ENCODE data around the gene CALB2. TPM values are rescaled to one million over a fixed set of nuclear protein-coding genes. Genes with fewer than 3 reads are reported as not detected.
"Not testable (repeated sequence)": the region's sequence is repeated elsewhere in the genome, so short reads cannot be mapped to it uniquely, and the experiment has no call there.

Gene CALB2
- not detected for polyA plus RNA-seq

GRCh38 chr16:71358464-71358998 lies at the start of gene CALB2:
CALB2 (plus strand) TSS chr16:71358723; CDS start chr16:71358793, 70 bp downstream.
- H3K4me3 Mint-ChIP-seq: peak within 1 kb of the TSS in 2 of 4 donors; percentile 8 to 75
- no peaks in the 10 kb centered on the region for H3K36me3 Mint-ChIP-seq
- H3K27ac Mint-ChIP-seq: no peak within 1 kb of the TSS
- peaks cover 8% of the 10 kb centered on the region for H3K27me3 Mint-ChIP-seq
- H3K9me3 Mint-ChIP-seq: no peaks in the 10 kb centered on the region
- peaks cover 0 to 3% (median 2%) of the 10 kb centered on the region in 3 donors for H3K4me1 Mint-ChIP-seq

- Mint-ChIP-seq H3K36me3 (no peaks in the 10 kb centered on the region), H3K27me3 (peaks cover 14% of the 10 kb centered on the region), H3K9me3 (no peaks in the 10 kb centered on the region), H3K4me1 (no peaks in the 10 kb centered on the region), H3K27ac (no peak overlapping the region), H3K4me3 (no peak overlapping the region)
Measured at GRCh38 chr16:71311553-71312158, 46.9 kb upstream of the CALB2 start.

DNA sequence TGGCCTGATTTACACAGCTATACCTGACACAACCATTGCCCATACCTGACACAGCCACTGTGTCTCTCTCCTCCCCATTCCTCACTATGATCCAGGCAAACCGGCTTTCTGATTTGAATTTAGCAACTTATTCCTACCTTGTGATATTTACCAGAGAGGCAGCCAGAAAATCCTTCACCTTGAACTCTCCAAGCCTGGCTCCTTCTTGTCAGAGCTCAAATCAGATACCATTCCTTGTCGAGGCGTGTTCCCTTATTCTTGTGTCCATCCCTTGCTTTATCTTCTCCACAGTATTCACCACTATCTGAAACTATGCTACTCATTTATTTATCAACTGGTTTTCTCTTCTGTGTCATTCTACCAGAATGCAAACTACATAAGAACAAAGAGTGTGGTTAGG lies 44.9 kb upstream of the CALB2 start:
- not testable (repeated sequence) for H3K36me3 Mint-ChIP-seq, H3K4me3 Mint-ChIP-seq, H3K27ac Mint-ChIP-seq, H3K4me1 Mint-ChIP-seq, H3K9me3 Mint-ChIP-seq
- peaks cover 16% of the 10 kb centered on the region for H3K27me3 Mint-ChIP-seq

- no peaks in the 10 kb centered on the region for H3K4me1 Mint-ChIP-seq
- no peaks in the 10 kb centered on the region for H3K9me3 Mint-ChIP-seq
- no peaks in the 10 kb centered on the region for H3K36me3 Mint-ChIP-seq
- H3K27ac Mint-ChIP-seq: peak overlapping the region in 1 of 3 donors; percentile 10
- peaks cover 13% of the 10 kb centered on the region for H3K27me3 Mint-ChIP-seq
- H3K4me3 Mint-ChIP-seq: no peak overlapping the region
Measured at GRCh38 chr16:71315269-71315668, 43.3 kb upstream of the CALB2 start.

DNA sequence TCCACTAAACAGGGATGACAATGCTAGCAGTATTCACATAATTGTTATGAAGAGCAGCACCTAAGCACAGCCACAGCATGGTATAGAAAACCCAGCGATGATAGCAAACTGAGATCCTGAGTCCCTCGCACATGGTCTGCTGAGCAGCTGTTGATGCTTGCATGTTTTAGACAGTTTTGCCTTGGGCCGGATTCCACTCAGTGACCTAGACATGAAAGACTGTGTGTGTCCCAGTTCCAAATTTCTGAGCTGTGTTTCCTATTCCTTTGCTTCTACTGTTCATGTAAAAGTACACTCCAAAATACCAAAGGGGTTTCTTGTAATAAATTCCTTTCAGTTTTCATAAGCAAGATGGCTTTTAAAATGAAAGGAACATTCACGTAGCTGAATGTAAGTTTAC lies 38.5 kb upstream of the CALB2 start:
- Mint-ChIP-seq H3K4me1 (no peaks in the 10 kb centered on the region), H3K27me3 (peaks cover 4% of the 10 kb centered on the region), H3K36me3 (no peaks in the 10 kb centered on the region), H3K27ac (no peak overlapping the region), H3K9me3 (no peaks in the 10 kb centered on the region), H3K4me3 (no peak overlapping the region)

DNA sequence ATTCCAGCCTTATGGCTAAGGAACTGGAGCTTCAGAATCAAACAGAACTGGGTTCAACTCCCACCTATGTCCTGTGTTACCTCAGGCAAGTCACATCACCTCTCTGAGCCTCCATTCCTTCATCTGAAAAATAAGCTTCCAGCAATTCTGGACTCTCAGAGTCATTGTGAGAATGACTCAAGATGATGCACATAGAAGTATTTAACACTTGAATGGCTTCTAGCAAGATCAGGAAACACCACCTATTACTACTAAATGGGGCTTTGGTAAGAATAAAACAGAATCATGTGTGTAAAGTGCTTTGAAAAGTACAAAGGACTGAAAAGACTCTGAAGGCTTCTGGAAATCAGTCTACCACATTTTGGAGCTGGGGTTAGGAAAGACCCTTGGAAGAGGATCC lies 30.8 kb upstream of the CALB2 start:
- Mint-ChIP-seq H3K4me3 (no peak overlapping the region), H3K27ac (no peak overlapping the region), H3K9me3 (peaks cover 3 to 13% (median 4%) of the 10 kb centered on the region in 3 donors)

GRCh38 chr16:71328151-71328550 lies 30.4 kb upstream of the CALB2 start:
- no peak overlapping the region for H3K27ac Mint-ChIP-seq
- H3K4me1 Mint-ChIP-seq: no peaks in the 10 kb centered on the region
- peaks cover 5% of the 10 kb centered on the region for H3K27me3 Mint-ChIP-seq
- no peak overlapping the region for H3K4me3 Mint-ChIP-seq
- no peaks in the 10 kb centered on the region for H3K36me3 Mint-ChIP-seq
- H3K9me3 Mint-ChIP-seq: peaks cover 3 to 13% (median 4%) of the 10 kb centered on the region in 3 donors

More for the DNA sequence above, 30.8 kb upstream of the CALB2 start:
- Mint-ChIP-seq H3K36me3 (no peaks in the 10 kb centered on the region), H3K4me1 (no peaks in the 10 kb centered on the region), H3K27me3 (peaks cover 5% of the 10 kb centered on the region)

- peaks cover 13% of the 10 kb centered on the region for H3K27me3 Mint-ChIP-seq
- H3K4me1 Mint-ChIP-seq: no peaks in the 10 kb centered on the region
- peaks cover 0 to 9% (median 2%) of the 10 kb centered on the region in 3 donors for H3K9me3 Mint-ChIP-seq
- no peak overlapping the region for H3K27ac Mint-ChIP-seq
- no peak overlapping the region for H3K4me3 Mint-ChIP-seq
- H3K36me3 Mint-ChIP-seq: peaks cover 3% of the 10 kb centered on the region
Measured at GRCh38 chr16:71337631-71338030, 20.9 kb upstream of the CALB2 start.

- Mint-ChIP-seq H3K4me1 (no peaks in the 10 kb centered on the region), H3K9me3 (peaks cover 0 to 9% (median 2%) of the 10 kb centered on the region in 3 donors), H3K4me3 (no peak overlapping the region), H3K36me3 (peaks cover 3% of the 10 kb centered on the region), H3K27me3 (peaks cover 13% of the 10 kb centered on the region), H3K27ac (no peak overlapping the region)
Measured at GRCh38 chr16:71338193-71338592, 20.3 kb upstream of the CALB2 start.

DNA sequence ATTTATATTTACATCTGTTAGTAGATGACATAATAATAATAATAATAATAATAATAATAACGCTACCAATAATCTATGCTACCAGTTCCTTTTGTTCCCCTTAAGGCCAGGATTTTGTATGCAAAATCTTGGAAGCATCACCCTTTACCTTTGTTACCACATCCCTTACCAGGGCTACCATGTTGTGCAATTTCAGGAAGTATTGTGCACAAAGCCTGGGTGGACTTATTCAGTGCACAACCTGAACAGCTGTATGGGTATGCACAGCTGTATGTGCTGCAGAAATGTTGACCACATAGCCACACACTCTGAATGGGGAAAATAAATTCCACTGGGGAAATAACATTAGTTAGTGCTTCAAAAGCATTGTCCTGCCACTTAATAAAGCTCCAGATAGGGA lies 19.9 kb upstream of the CALB2 start:
- peaks cover 0 to 9% (median 2%) of the 10 kb centered on the region in 3 donors for H3K9me3 Mint-ChIP-seq
- H3K27ac Mint-ChIP-seq: no peak overlapping the region
- no peak overlapping the region for H3K4me3 Mint-ChIP-seq
- no peaks in the 10 kb centered on the region for H3K4me1 Mint-ChIP-seq
- H3K27me3 Mint-ChIP-seq: peaks cover 15% of the 10 kb centered on the region
- H3K36me3 Mint-ChIP-seq: peaks cover 3% of the 10 kb centered on the region

DNA sequence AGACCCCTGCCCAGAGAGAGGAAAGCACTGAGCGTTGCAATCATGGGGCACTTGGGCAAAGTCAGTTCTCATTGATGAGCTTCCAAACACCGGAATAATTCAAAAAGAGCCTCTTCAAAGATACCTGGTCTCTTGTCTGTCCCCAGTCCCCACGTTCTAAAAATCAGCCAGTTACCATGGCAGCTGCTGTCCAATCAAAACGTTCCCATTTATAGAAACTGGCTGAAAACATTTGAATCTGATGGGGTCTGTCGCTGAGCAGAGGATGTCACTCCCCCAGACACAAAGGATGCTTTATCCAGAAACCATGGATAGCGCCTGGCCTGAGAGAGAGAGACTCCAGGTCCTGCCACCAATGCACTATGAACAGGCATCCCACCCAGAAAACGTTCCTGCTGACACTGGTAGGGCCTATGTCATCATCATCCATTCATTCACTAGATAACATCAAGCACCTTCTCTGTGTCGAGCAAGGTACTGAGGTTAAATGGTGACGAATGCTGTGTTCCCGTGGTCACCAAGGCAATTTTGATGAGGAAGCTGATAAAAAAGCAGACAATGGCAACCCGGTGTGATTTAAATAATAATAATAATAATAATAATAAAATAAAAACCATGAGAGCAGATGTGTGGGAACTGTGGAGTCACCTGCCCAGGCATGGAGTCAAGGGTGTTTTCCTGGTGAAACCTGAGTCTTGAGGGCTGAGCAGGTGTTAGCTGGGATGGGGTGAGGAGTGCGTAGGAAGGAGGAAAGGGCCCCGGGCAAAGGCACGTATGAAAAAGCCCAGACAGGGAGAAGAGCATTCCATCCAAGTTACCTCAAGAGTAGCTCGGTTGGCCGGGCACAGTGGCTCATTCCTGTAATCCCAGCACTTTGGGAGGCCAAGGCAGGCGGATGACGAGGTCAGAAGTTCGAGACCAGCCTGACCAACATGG lies 19.0 kb upstream of the CALB2 start:
- Mint-ChIP-seq H3K36me3 (peaks cover 3% of the 10 kb centered on the region), H3K27me3 (peaks cover 17% of the 10 kb centered on the region), H3K9me3 (peaks cover 0 to 9% (median 2%) of the 10 kb centered on the region in 3 donors), H3K4me3 (peak overlapping the region in 1 of 4 donors; percentile 17), H3K27ac (no peak overlapping the region), H3K4me1 (no peaks in the 10 kb centered on the region)

DNA sequence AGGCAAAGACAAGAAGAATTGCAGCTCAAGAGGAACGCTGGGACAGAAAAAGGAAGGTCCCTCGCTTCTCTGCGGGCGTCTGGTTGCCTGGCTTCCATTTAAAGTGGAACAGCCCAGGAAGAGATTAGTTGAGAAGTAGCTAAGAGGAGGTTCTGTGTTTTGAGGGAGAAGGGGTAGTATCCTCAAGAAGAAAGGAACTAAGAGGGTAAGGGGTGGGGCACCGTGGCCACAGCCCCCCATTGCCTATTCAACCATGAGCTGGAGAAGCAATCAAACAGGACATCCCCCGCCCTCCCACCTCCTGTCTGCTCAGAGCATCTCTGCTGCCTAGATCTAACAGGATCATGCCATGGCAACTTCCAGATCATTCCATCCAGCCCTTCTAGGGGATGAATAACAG lies 18.1 kb upstream of the CALB2 start:
- H3K27me3 Mint-ChIP-seq: peaks cover 14% of the 10 kb centered on the region
- peaks cover 3% of the 10 kb centered on the region for H3K36me3 Mint-ChIP-seq
- no peak overlapping the region for H3K27ac Mint-ChIP-seq
- H3K4me1 Mint-ChIP-seq: no peaks in the 10 kb centered on the region
- H3K4me3 Mint-ChIP-seq: no peak overlapping the region
- H3K9me3 Mint-ChIP-seq: peaks cover 0 to 7% (median 2%) of the 10 kb centered on the region in 3 donors

- H3K27ac Mint-ChIP-seq: no peak overlapping the region
- H3K9me3 Mint-ChIP-seq: peaks cover 0 to 2% (median 0%) of the 10 kb centered on the region in 3 donors
- peaks cover 14% of the 10 kb centered on the region for H3K27me3 Mint-ChIP-seq
- no peak overlapping the region for H3K4me3 Mint-ChIP-seq
- no peaks in the 10 kb centered on the region for H3K4me1 Mint-ChIP-seq
- no peaks in the 10 kb centered on the region for H3K36me3 Mint-ChIP-seq
Measured at GRCh38 chr16:71341881-71342280, 16.6 kb upstream of the CALB2 start.

GRCh38 chr16:71343078-71343477 lies 15.4 kb upstream of the CALB2 start:
- H3K9me3 Mint-ChIP-seq: peaks cover 0 to 2% (median 0%) of the 10 kb centered on the region in 3 donors
- peaks cover 14% of the 10 kb centered on the region for H3K27me3 Mint-ChIP-seq
- H3K27ac Mint-ChIP-seq: no peak overlapping the region
- H3K4me3 Mint-ChIP-seq: no peak overlapping the region
- H3K36me3 Mint-ChIP-seq: no peaks in the 10 kb centered on the region
- H3K4me1 Mint-ChIP-seq: no peaks in the 10 kb centered on the region

DNA sequence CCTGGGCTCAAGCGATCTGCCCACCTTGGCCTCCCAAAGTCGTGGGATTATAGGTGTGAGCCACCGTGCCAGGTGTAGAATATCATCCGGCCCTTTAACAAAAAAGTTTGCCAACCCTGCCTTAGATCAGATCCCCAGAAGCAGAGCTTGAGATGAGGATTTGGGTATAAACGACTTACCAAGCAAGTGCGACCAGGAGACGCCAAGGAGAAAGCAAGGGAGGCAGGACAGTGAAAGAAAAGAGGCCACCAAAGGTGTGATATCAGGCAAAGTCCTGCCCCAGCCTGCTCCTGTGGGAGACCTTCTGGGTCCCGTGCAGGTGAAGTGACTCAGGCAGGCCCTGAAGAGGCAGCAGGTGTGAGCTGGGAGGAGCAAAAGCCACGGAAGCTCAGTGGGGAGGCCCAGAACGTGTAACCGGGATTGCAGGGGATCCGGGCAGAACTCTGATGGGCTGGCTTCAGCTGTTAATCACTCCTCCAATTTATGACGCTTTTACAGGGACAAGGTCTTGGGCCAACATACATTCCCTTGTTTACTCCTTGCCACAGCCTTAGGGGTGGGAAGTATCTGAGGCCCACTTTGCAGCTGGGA lies 14.1 kb upstream of the CALB2 start:
- no peak overlapping the region for H3K27ac Mint-ChIP-seq
- H3K9me3 Mint-ChIP-seq: peaks cover 0 to 2% (median 0%) of the 10 kb centered on the region in 3 donors
- no peak overlapping the region for H3K4me3 Mint-ChIP-seq
- H3K36me3 Mint-ChIP-seq: no peaks in the 10 kb centered on the region
- H3K4me1 Mint-ChIP-seq: no peaks in the 10 kb centered on the region
- peaks cover 8% of the 10 kb centered on the region for H3K27me3 Mint-ChIP-seq

Measured in IgD-negative memory B cell (primary cell).